Prostate gland (tissue), 2 donors: Measurements from ENCODE around the gene ENHO.

Source experiments
- CTCF ChIP-seq, 4 experiments: fragments of 200-600 bp in 2 of 4; fragments of 450-650 bp in 2 of 4; sonication (generic) in 2 of 4; IDR thresholded peaks; 1 replicate in 3 of 4; 2 replicates in 1 of 4; pipeline ENCODE4 v1.5.1; 2016 to 2019; ENCODE audit warnings: antibody characterized with exemption in 4 of 4, mild to moderate bottlenecking in 2 of 4, moderate library complexity in 2 of 4
- POLR2A ChIP-seq: fragments of 450-650 bp; IDR thresholded peaks from one replicate; pipeline ENCODE4 v1.6.1; 2016; ENCODE audit warnings: antibody characterized with exemption, mild to moderate bottlenecking

- TF ChIP-seq CTCF (IDR thresholded peaks at IDR 0.05), result no peak
- TF ChIP-seq POLR2A, result no peak
These were observed 23.7 kb downstream of the ENHO start for GRCh38 chr9:34499076-34499475.
